ENCODE results near the gene ATG7. TPM values are rescaled to one million over a fixed set of nuclear protein-coding genes. Genes with fewer than 3 reads are reported as not detected.
"Not testable (repeated sequence)": the region's sequence is repeated elsewhere in the genome, so short reads cannot be mapped to it uniquely, and the experiment has no call there.

Gene ATG7
- total and polyA plus RNA-seq, 2 donors from 2014 or later: 15.3 to 54.9 TPM

- H3K9me3 ChIP-seq (ENCODE audit: control insufficient read depth in 2 of 3, insufficient read depth in 1 of 3, low read length in 3 of 3): peaks cover 0 to 4% (median 0%) of the 10 kb centered on the region in 3 donors
- intact Hi-C loops (cut with DNase I): no loop called here
- no peak overlapping the region for H3K27ac ChIP-seq (ENCODE audit: low read depth in 2 of 2, low read length in 2 of 2)
- H3K4me1 ChIP-seq (ENCODE audit: control insufficient read depth in 2 of 3, insufficient read depth in 2 of 3, low read depth in 1 of 3, low read length in 3 of 3): no peaks in the 10 kb centered on the region
- H3K36me3 ChIP-seq (ENCODE audit: control insufficient read depth in 2 of 3, insufficient read depth in 3 of 3, low read length in 3 of 3): no peaks in the 10 kb centered on the region
- TF ChIP-seq CTCF (IDR thresholded peaks at IDR 0.05; ENCODE audit: borderline replicate concordance, extremely low read depth, insufficient read depth): no peak
- no peak overlapping the region for H3K9ac ChIP-seq (ENCODE audit: low read length in 3 of 3)
- FAIRE-seq (no peak), DNase-seq (no peak)
- H3K4me3 ChIP-seq (ENCODE audit: low read length in 3 of 3): no peak overlapping the region
- no peaks in the 10 kb centered on the region for H3K27me3 ChIP-seq (ENCODE audit: control insufficient read depth, insufficient read depth, low read length)
Observed at GRCh38 chr3:11405323-11405722, 133.1 kb downstream of the ATG7 start.

- FAIRE-seq (no peak), DNase-seq (no peak)
- no peak for TF ChIP-seq CTCF (IDR thresholded peaks at IDR 0.05; ENCODE audit: borderline replicate concordance, extremely low read depth, insufficient read depth)
- Histone ChIP-seq H3K36me3 (ENCODE audit: control insufficient read depth in 2 of 3, insufficient read depth in 3 of 3, low read length in 3 of 3) (no peaks in the 10 kb centered on the region), H3K27ac (ENCODE audit: low read depth in 2 of 2, low read length in 2 of 2) (no peak overlapping the region), H3K9me3 (ENCODE audit: control insufficient read depth in 2 of 3, insufficient read depth in 1 of 3, low read length in 3 of 3) (peaks cover 0 to 4% (median 0%) of the 10 kb centered on the region in 3 donors), H3K9ac (ENCODE audit: low read length in 3 of 3) (no peak overlapping the region), H3K4me3 (ENCODE audit: low read length in 3 of 3) (no peak overlapping the region), H3K4me1 (ENCODE audit: control insufficient read depth in 2 of 3, insufficient read depth in 2 of 3, low read depth in 1 of 3, low read length in 3 of 3) (no peaks in the 10 kb centered on the region), H3K27me3 (ENCODE audit: control insufficient read depth, insufficient read depth, low read length) (no peaks in the 10 kb centered on the region)
- intact Hi-C loops (cut with DNase I): no loop called here
Observed at GRCh38 chr3:11407644-11408043, 135.4 kb downstream of the ATG7 start.

GRCh38 chr3:11408324-11408859, 136.2 kb downstream of the ATG7 start:
- H3K4me3 ChIP-seq (ENCODE audit: low read length in 3 of 3); H3K36me3 ChIP-seq (ENCODE audit: control insufficient read depth in 2 of 3, insufficient read depth in 3 of 3, low read length in 3 of 3); intact Hi-C loops (cut with DNase I); H3K27me3 ChIP-seq (ENCODE audit: control insufficient read depth, insufficient read depth, low read length); FAIRE-seq; H3K9me3 ChIP-seq (ENCODE audit: control insufficient read depth in 2 of 3, insufficient read depth in 1 of 3, low read length in 3 of 3); H3K9ac ChIP-seq (ENCODE audit: low read length in 3 of 3); DNase-seq; H3K4me1 ChIP-seq (ENCODE audit: control insufficient read depth in 2 of 3, insufficient read depth in 2 of 3, low read depth in 1 of 3, low read length in 3 of 3); H3K27ac ChIP-seq (ENCODE audit: low read depth in 2 of 2, low read length in 2 of 2): not testable (repeated sequence)

- FAIRE-seq: no peak
- H3K9me3 ChIP-seq (ENCODE audit: control insufficient read depth in 2 of 3, insufficient read depth in 1 of 3, low read length in 3 of 3): peaks cover 0 to 13% (median 0%) of the 10 kb centered on the region in 3 donors
Observed at GRCh38 chr3:11410564-11410963, 138.4 kb downstream of the ATG7 start.

More at GRCh38 chr3:11410564-11410963, 138.4 kb downstream of the ATG7 start:
- no peak overlapping the region for H3K27ac ChIP-seq (ENCODE audit: low read depth in 2 of 2, low read length in 2 of 2)
- no peaks in the 10 kb centered on the region for H3K4me1 ChIP-seq (ENCODE audit: control insufficient read depth in 2 of 3, insufficient read depth in 2 of 3, low read depth in 1 of 3, low read length in 3 of 3)
- intact Hi-C loops (cut with DNase I): no loop called here
- H3K36me3 ChIP-seq (ENCODE audit: control insufficient read depth in 2 of 3, insufficient read depth in 3 of 3, low read length in 3 of 3): no peaks in the 10 kb centered on the region
- no peaks in the 10 kb centered on the region for H3K27me3 ChIP-seq (ENCODE audit: control insufficient read depth, insufficient read depth, low read length)
- no peak for TF ChIP-seq CTCF (IDR thresholded peaks at IDR 0.05; ENCODE audit: borderline replicate concordance, extremely low read depth, insufficient read depth)
- no peak overlapping the region for H3K4me3 ChIP-seq (ENCODE audit: low read length in 3 of 3)
- no peak overlapping the region for H3K9ac ChIP-seq (ENCODE audit: low read length in 3 of 3)
- no peak for DNase-seq

Measured in kidney (tissue), 14 donors.